Activated B cell treated with CpG ODN at 0.5 μM for 24 hours (primary cell): ENCODE measurements around the gene AVPR2. TPM values are rescaled to one million over a fixed set of nuclear protein-coding genes. Genes with fewer than 3 reads are reported as not detected.

Experiments used
- ATAC-seq: fragments of 200-7000 bp; cut with Tn5 transposase; one replicate; pipeline ENCODE4 v1.10.0; 2021; ENCODE audit warnings: low read depth, mild to moderate bottlenecking, moderate library complexity
- CTCF ChIA-PET: fragments of 350-600 bp; sonication (Branson Sonifier 250); formaldehyde crosslinking; loops from one replicate; lab custom pipeline; 2021; ENCODE audit warnings: antibody characterized with exemption; lab: Charles Lee
- POLR2A ChIA-PET: fragments of 350-600 bp; sonication (Branson Sonifier 250); formaldehyde crosslinking; loops from one replicate; lab custom pipeline; 2021; ENCODE audit warnings: antibody characterized with exemption; lab: Charles Lee
- DNase-seq: peaks from one replicate; pipeline ENCODE4 v3.0.0; 2022
- H3K27ac Mint-ChIP-seq: one replicate; pipeline ENCODE4 v1.8.0; 2020; ENCODE audit warnings: mixed read lengths
- H3K27me3 Mint-ChIP-seq: one replicate; pipeline ENCODE4 v1.8.0; 2021; ENCODE audit warnings: mixed read lengths
- H3K36me3 Mint-ChIP-seq: one replicate; pipeline ENCODE4 v1.8.0; 2021; ENCODE audit warnings: low read depth, mixed read lengths
- H3K4me1 Mint-ChIP-seq: one replicate; pipeline ENCODE4 v1.8.0; 2021; ENCODE audit warnings: mixed read lengths
- H3K4me3 Mint-ChIP-seq: one replicate; pipeline ENCODE4 v1.8.0; 2020; ENCODE audit warnings: mild to moderate bottlenecking, mixed read lengths
- H3K9me3 Mint-ChIP-seq: one replicate; pipeline ENCODE4 v1.8.0; 2020; ENCODE audit warnings: mixed read lengths
- CTCF ChIP-seq: fragments of 200-600 bp; IDR thresholded peaks from one replicate; pipeline ENCODE4 v1.8.0; 2022; ENCODE audit warnings: antibody characterized with exemption, mild to moderate bottlenecking
- intact Hi-C: fragments of 100-400 bp; cut with micrococcal nuclease; formaldehyde crosslinking; loops from one replicate; pipeline ENCODE4 v1.15.1; 2024
- total RNA-seq: library from RNA; stranded (reverse); gene quantifications from 2 replicates; pipeline ENCODE4 v1.2.3, GENCODE V29; 2022

The AVPR2 gene
- total RNA-seq, 1 donor from 2014 or later: not detected

- Mint-ChIP-seq H3K36me3 (no peaks in the 10 kb centered on the region), H3K4me3 (no peak overlapping the region), H3K27me3 (peaks cover 24% of the 10 kb centered on the region), H3K27ac (no peak overlapping the region), H3K4me1 (peaks cover 16% of the 10 kb centered on the region), H3K9me3 (no peaks in the 10 kb centered on the region)
- POLR2A ChIA-PET: interaction anchor here (0.6 kb wide), 1 partner anchor 90 kb away, joined by 5 read pairs; no protein-coding TSS in a partner anchor
- TF ChIP-seq CTCF: no peak
- CTCF ChIA-PET: no interaction called here
- intact Hi-C loops: loop anchor here (1.0 kb wide), 1 partner anchor 26 kb away; no protein-coding TSS in a partner anchor
- DNase-seq: peak; percentile 53
- peak; percentile 82 for ATAC-seq
These were observed 28.9 kb upstream of the AVPR2 start for GRCh38 chrX:153875391-153876111.

- CTCF ChIA-PET: no interaction called here
- DNase-seq (no peak), ATAC-seq (no peak)
- no peak overlapping the region for H3K4me3 Mint-ChIP-seq
- no peaks in the 10 kb centered on the region for H3K36me3 Mint-ChIP-seq
- POLR2A ChIA-PET: interaction anchor here (0.6 kb wide), 1 partner anchor 90 kb away, joined by 5 read pairs; no protein-coding TSS in a partner anchor
- H3K9me3 Mint-ChIP-seq: no peaks in the 10 kb centered on the region
- intact Hi-C loops: no loop called here
- peaks cover 16% of the 10 kb centered on the region for H3K4me1 Mint-ChIP-seq
- H3K27me3 Mint-ChIP-seq: peaks cover 24% of the 10 kb centered on the region
- TF ChIP-seq CTCF: no peak
- no peak overlapping the region for H3K27ac Mint-ChIP-seq
These were observed 28.4 kb upstream of the AVPR2 start for GRCh38 chrX:153876112-153876491.

- no peak overlapping the region for H3K27ac Mint-ChIP-seq
- H3K36me3 Mint-ChIP-seq: no peaks in the 10 kb centered on the region
- intact Hi-C loops: no loop called here
- H3K4me1 Mint-ChIP-seq: peaks cover 16% of the 10 kb centered on the region
- CTCF ChIA-PET: no interaction called here
- DNase-seq: no peak
- H3K4me3 Mint-ChIP-seq: no peak overlapping the region
- POLR2A ChIA-PET: no interaction called here
- H3K9me3 Mint-ChIP-seq: no peaks in the 10 kb centered on the region
- H3K27me3 Mint-ChIP-seq: peaks cover 21% of the 10 kb centered on the region
- ATAC-seq: no peak
- no peak for TF ChIP-seq CTCF
These were observed 26.8 kb upstream of the AVPR2 start for GRCh38 chrX:153877571-153878261.

- Mint-ChIP-seq H3K4me3 (no peak overlapping the region), H3K27ac (no peak overlapping the region), H3K4me1 (peaks cover 16% of the 10 kb centered on the region), H3K27me3 (peaks cover 21% of the 10 kb centered on the region), H3K9me3 (no peaks in the 10 kb centered on the region), H3K36me3 (no peaks in the 10 kb centered on the region)
- ATAC-seq: no peak
- intact Hi-C loops: no loop called here
- POLR2A ChIA-PET: interaction anchor here (0.6 kb wide), 1 partner anchor 280 kb away, joined by 3 read pairs; no protein-coding TSS in a partner anchor
- DNase-seq: no peak
- CTCF ChIA-PET: no interaction called here
- no peak for TF ChIP-seq CTCF
These were observed 26.1 kb upstream of the AVPR2 start for GRCh38 chrX:153878345-153878744.
